Measurements from ENCODE around the gene TRPC3.

DNA sequence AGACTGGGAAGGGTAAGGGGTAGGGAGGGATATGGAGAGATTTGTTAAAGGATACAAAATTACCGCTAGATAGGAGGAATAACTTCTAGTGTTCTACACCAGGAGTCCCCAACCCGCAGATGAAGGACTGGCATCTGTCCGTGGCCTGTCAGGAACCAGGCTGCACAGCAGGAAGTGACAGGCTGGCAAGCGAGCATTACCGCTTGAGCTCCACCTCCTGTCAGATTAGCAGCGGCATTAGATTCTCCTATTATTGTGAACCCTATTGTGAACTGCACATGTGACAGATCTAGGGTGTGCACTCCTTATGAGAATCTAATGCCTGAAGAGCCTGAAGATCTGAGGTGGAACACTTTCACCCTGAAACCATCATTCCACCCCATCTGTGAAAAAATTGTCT is 53.7 kb downstream of the TRPC3 start:
- no peak for TF ChIP-seq EZH2 (IDR thresholded peaks at IDR 0.05; ENCODE audit: low read depth, low read length, severe bottlenecking)
- TF ChIP-seq SP2 (IDR thresholded peaks at IDR 0.05; ENCODE audit: low read length), result no peak
- no peak for TF ChIP-seq ZNF274 (IDR thresholded peaks at IDR 0.05; ENCODE audit: borderline replicate concordance, extremely low read depth, low read length)
- no peak for TF ChIP-seq TAF1 (IDR thresholded peaks at IDR 0.05; ENCODE audit: low read depth, low read length)
- TF ChIP-seq, protein P1, sequence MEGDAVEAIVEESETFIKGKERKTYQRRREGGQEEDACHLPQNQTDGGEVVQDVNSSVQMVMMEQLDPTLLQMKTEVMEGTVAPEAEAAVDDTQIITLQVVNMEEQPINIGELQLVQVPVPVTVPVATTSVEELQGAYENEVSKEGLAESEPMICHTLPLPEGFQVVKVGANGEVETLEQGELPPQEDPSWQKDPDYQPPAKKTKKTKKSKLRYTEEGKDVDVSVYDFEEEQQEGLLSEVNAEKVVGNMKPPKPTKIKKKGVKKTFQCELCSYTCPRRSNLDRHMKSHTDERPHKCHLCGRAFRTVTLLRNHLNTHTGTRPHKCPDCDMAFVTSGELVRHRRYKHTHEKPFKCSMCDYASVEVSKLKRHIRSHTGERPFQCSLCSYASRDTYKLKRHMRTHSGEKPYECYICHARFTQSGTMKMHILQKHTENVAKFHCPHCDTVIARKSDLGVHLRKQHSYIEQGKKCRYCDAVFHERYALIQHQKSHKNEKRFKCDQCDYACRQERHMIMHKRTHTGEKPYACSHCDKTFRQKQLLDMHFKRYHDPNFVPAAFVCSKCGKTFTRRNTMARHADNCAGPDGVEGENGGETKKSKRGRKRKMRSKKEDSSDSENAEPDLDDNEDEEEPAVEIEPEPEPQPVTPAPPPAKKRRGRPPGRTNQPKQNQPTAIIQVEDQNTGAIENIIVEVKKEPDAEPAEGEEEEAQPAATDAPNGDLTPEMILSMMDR (IDR thresholded peaks at IDR 0.05; ENCODE audit: control extremely low read depth in 1 of 3, insufficient read depth in 1 of 3, low read depth in 1 of 3, low read length in 3 of 3), result no peak
- no peak for TF ChIP-seq EP300 (IDR thresholded peaks at IDR 0.05; ENCODE audit: borderline replicate concordance in 1 of 2, low read depth in 2 of 2, low read length in 2 of 2)
